ENCODE results near the gene TTC21A. TPM values are rescaled to one million over a fixed set of nuclear protein-coding genes. Genes with fewer than 3 reads are reported as not detected.

Gene TTC21A
- total RNA-seq, 1 experiment from 2014 or later, result 1.7 TPM

- no peak overlapping the region for H2BK15ac ChIP-seq (ENCODE audit: low read depth, low read length)
- H3K4me1 ChIP-seq (ENCODE audit: insufficient read depth, low read length), result peaks cover 4% of the 10 kb centered on the region; the same call in 1 of the 2 replicates
- no peaks in the 10 kb centered on the region for H3K23me2 ChIP-seq (ENCODE audit: insufficient read length, low read depth, low read length, poor library complexity, severe bottlenecking)
- no peak overlapping the region for H4K5ac ChIP-seq (ENCODE audit: insufficient read length, low read depth, low read length)
- H4K91ac ChIP-seq (ENCODE audit: insufficient read length, low read depth, low read length), result no peak overlapping the region
- H3K14ac ChIP-seq (ENCODE audit: insufficient read depth, low read length), result no peak overlapping the region
- no peak overlapping the region for H3K18ac ChIP-seq (ENCODE audit: insufficient read length, low read depth, low read length)
- H3K27me3 Mint-ChIP-seq (ENCODE audit: low read depth), result no peaks in the 10 kb centered on the region; the same call in 1 of the 2 replicates
- no peak overlapping the region for H2BK120ac ChIP-seq (ENCODE audit: low read depth, low read length, poor library complexity, severe bottlenecking)
- no peaks in the 10 kb centered on the region for H3K79me1 ChIP-seq (ENCODE audit: insufficient read depth, low read depth, low read length, poor library complexity, severe bottlenecking)
- H2AFZ ChIP-seq (ENCODE audit: low read length), result no peak overlapping the region
- peaks cover 0 to 8% (median 3%) of the 10 kb centered on the region in 3 experiments; a peak in 5 of 7 replicates for H3K36me3 Mint-ChIP-seq (ENCODE audit: insufficient read depth in 1 of 3, low read depth in 3 of 3)
- no peak overlapping the region for H2AK5ac ChIP-seq (ENCODE audit: insufficient read length, low read length)
- DNase-seq, result no peak
- no peak overlapping the region for H3K9ac ChIP-seq (ENCODE audit: extremely low read depth, insufficient read length, low read length)
- H3K27ac Mint-ChIP-seq, result no peak overlapping the region
- H4K8ac ChIP-seq (replicated peaks; ENCODE audit: insufficient read length, low read depth, low read length), result no peak overlapping the region
- H3K4me3 Mint-ChIP-seq, result no peak overlapping the region
- no peak overlapping the region for H3T11ph ChIP-seq (ENCODE audit: low read length)
- H3K4me2 ChIP-seq (ENCODE audit: insufficient read depth, insufficient read length, low read length), result no peak overlapping the region
- no peak overlapping the region for H3K23ac ChIP-seq (ENCODE audit: insufficient read length, low read depth, low read length)
- no peak overlapping the region for H2BK5ac ChIP-seq (ENCODE audit: insufficient read length, low read length)
- H2BK20ac ChIP-seq (ENCODE audit: low read depth, low read length, poor library complexity, severe bottlenecking), result no peak overlapping the region
- H3K4me1 Mint-ChIP-seq, result peaks cover 14 to 19% of the 10 kb centered on the region in 2 experiments
- no peak overlapping the region for H3K27ac ChIP-seq (ENCODE audit: insufficient read length, low read depth, low read length)
- H3K9me3 Mint-ChIP-seq, result peaks cover 8% of the 10 kb centered on the region in 2 experiments; a peak in 4 of 5 replicates
- H3K27me3 ChIP-seq (ENCODE audit: insufficient read depth, low read length), result no peaks in the 10 kb centered on the region
- no peaks in the 10 kb centered on the region; the same call in 1 of the 2 replicates for H3K79me2 ChIP-seq (ENCODE audit: insufficient read depth, low read length)
- no peak for TF ChIP-seq CTCF (conservative IDR thresholded peaks at IDR 0.05)
- no peaks in the 10 kb centered on the region for H3K9me3 ChIP-seq (ENCODE audit: control insufficient read depth, low read depth, low read length)
- no peak overlapping the region for H3K4ac ChIP-seq (ENCODE audit: low read depth, low read length)
- H2BK12ac ChIP-seq (ENCODE audit: insufficient read length, low read depth, low read length), result no peak overlapping the region
- H3K56ac ChIP-seq (ENCODE audit: insufficient read length, low read depth, low read length), result no peak overlapping the region
- no peaks in the 10 kb centered on the region for H4K20me1 ChIP-seq (ENCODE audit: control insufficient read depth, insufficient read depth, insufficient read length)
- no CpG with 5 or more reads among the region's 3 CpGs for WGBS (ENCODE audit: extremely low coverage, insufficient read length, low lambda C conversion rate)
Measured at GRCh38 chr3:39166134-39166710, 58.7 kb downstream of the TTC21A start.
